GM12872 (cell line): ENCODE data around the gene GAS2.

Source experiments
- CTCF ChIP-seq: IDR thresholded peaks from 3 replicates; pipeline ENCODE4 v1.5.1; 2011; ENCODE audit warnings: low read depth, mild to moderate bottlenecking, low read length, moderate library complexity; ENCODE audit not compliant: insufficient read depth

GAS2 gene

GRCh38 chr11:22666325-22666687 is at the start of gene GAS2:
Gene GAS2, plus strand, starts transcription at chr11:22666611. Its CDS starts 8,259 bp downstream, at chr11:22674870.
- no peak for TF ChIP-seq CTCF

DNA sequence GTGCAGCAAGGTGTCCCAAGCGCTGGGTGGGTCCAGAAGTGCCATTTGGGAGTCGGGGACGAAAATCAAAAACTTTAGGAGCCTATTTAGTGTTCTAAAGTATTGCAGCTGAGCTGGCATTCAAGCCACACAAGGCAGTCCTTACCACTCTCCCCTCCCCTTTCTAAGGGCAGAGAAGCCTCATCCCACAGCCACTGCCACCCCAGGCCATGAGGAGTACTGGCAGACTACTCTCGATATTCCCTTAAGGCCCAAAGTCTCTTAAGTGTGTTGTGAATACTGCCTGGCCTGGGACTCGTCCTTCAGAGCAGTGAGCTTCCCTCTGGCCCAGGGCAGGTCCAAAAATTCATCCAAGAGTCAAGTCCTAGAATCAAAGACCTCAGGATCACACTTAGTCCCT is 48.5 kb upstream of the GAS2 start:
- TF ChIP-seq CTCF: no peak

GRCh38 chr11:22624742-22625447 is 41.5 kb upstream of the GAS2 start:
- TF ChIP-seq CTCF: peak; percentile 69

GRCh38 chr11:22625448-22626287 is 40.7 kb upstream of the GAS2 start, which contains the start of gene FANCF:
Gene FANCF, minus strand, starts transcription at chr11:22625823. Its CDS starts 13 bp downstream, at chr11:22625810.
- no peak for TF ChIP-seq CTCF

- TF ChIP-seq CTCF: no peak
Observed at GRCh38 chr11:22626573-22627239, 39.7 kb upstream of the GAS2 start.

- TF ChIP-seq CTCF: no peak
Observed at GRCh38 chr11:22627421-22627820, 39.0 kb upstream of the GAS2 start.

DNA sequence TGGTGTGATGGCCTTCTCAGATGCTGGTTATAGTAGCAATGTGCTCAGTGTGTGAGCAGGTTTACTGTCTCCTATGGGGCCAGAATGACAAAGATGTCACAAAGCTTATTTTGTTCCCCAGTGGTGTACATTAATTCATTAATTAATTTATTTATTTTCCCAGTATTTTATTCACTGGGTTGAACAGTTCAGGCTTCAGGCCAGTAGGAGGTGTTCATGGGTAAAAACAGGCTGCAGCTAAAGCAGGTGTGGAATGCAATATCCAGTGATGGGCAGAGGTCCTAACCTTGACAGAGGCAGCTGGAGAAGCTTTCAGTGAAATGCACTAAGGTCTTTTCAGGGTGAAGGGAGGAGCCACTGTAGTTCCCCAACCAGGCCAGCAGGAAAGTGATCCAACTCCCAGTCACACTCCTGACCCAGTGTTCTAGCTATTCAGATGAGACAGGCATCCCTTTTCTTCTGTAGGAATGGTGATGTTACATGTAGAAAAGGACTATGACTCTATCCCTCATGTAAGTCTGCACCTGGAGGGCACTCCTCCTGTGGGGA is 33.0 kb upstream of the GAS2 start:
- peak; percentile 8; the same call in 1 of the 3 replicates for TF ChIP-seq CTCF
